Measurements from ENCODE around the gene CCDC158.
A peak's percentile ranks its signal among the peaks of the same experiment; 100 is the strongest.

Gene CCDC158

GRCh38 chr4:76309939-76310550 lies 110.9 kb downstream of the CCDC158 start:
- Histone ChIP-seq H3K27ac (no peak overlapping the region), H3K4me3 (no peak overlapping the region), H3K36me3 (peaks cover 0 to 14% (median 13%) of the 10 kb centered on the region in 3 donors), H3K9me3 (no peaks in the 10 kb centered on the region), H3K27me3 (no peaks in the 10 kb centered on the region), H3K4me1 (peaks cover 0 to 34% (median 21%) of the 10 kb centered on the region in 4 donors)
- TF ChIP-seq CTCF (IDR thresholded peaks at IDR 0.05): no peak
- no peak for DNase-seq
- intact Hi-C loops (cut with DNase I; ENCODE audit: low total_unique reads): loop anchor here (5.0 kb wide), 2 partner anchors 318 to 1552 kb away; partner anchors contain the start of genes MRPL1 and SDAD1

GRCh38 chr4:76308548-76308947 lies 112.4 kb downstream of the CCDC158 start:
- H3K27ac ChIP-seq: peak overlapping the region; percentile 40 to 97
- TF ChIP-seq CTCF (IDR thresholded peaks at IDR 0.05): no peak
- peaks cover 0 to 38% (median 24%) of the 10 kb centered on the region in 4 donors for H3K4me1 ChIP-seq
- no peak for DNase-seq
- no peaks in the 10 kb centered on the region for H3K9me3 ChIP-seq
- H3K4me3 ChIP-seq: peak overlapping the region in 1 of 2 donors; percentile 16
- H3K36me3 ChIP-seq: peaks cover 0 to 13% (median 12%) of the 10 kb centered on the region in 3 donors
- H3K27me3 ChIP-seq: no peaks in the 10 kb centered on the region
- intact Hi-C loops (cut with DNase I; ENCODE audit: low total_unique reads): loop anchor here (5.0 kb wide), 2 partner anchors 316 to 1554 kb away; partner anchors contain the start of genes MRPL1 and SDAD1

GRCh38 chr4:76307660-76308014 lies 113.3 kb downstream of the CCDC158 start:
- H3K27ac ChIP-seq: peak overlapping the region; percentile 91 to 97
- TF ChIP-seq CTCF (IDR thresholded peaks at IDR 0.05): no peak

GRCh38 chr4:76306882-76307659 lies 113.9 kb downstream of the CCDC158 start:
- Histone ChIP-seq H3K27me3 (no peaks in the 10 kb centered on the region), H3K27ac (peak overlapping the region; percentile 91 to 97), H3K36me3 (peaks cover 0 to 13% (median 9%) of the 10 kb centered on the region in 3 donors), H3K4me3 (peak overlapping the region; percentile 76 to 85), H3K9me3 (no peaks in the 10 kb centered on the region), H3K4me1 (peaks cover 0 to 38% (median 24%) of the 10 kb centered on the region in 4 donors)
- peak in 1 of 2 experiments; percentile 45 for TF ChIP-seq CTCF (IDR thresholded peaks at IDR 0.05)
- intact Hi-C loops (cut with DNase I; ENCODE audit: low total_unique reads): loop anchor here (2.0 to 5.0 kb wide), 3 partner anchors 94 to 1555 kb away; partner anchors contain the start of genes MRPL1, SCARB2 and SDAD1
- DNase-seq: peak; percentile 56 to 80

More at GRCh38 chr4:76307660-76308014, 113.3 kb downstream of the CCDC158 start:
- peak in 1 of 2 donors; percentile 30 for DNase-seq
- no peaks in the 10 kb centered on the region for H3K27me3 ChIP-seq
- peaks cover 0 to 13% (median 9%) of the 10 kb centered on the region in 3 donors for H3K36me3 ChIP-seq
- H3K4me1 ChIP-seq: peaks cover 0 to 38% (median 24%) of the 10 kb centered on the region in 4 donors
- no peaks in the 10 kb centered on the region for H3K9me3 ChIP-seq
- intact Hi-C loops (cut with DNase I; ENCODE audit: low total_unique reads): loop anchor here (2.0 to 5.0 kb wide), 3 partner anchors 95 to 1555 kb away; partner anchors contain the start of genes MRPL1, SCARB2 and SDAD1
- peak overlapping the region; percentile 76 to 85 for H3K4me3 ChIP-seq

GRCh38 chr4:76305971-76306881 lies 114.7 kb downstream of the CCDC158 start, which contains the start of gene STBD1:
STBD1 (plus strand) TSS chr4:76306733; CDS start chr4:76306770, 37 bp downstream.
- Histone ChIP-seq H3K4me3 (peak within 1 kb of the TSS; percentile 76 to 85), H3K9me3 (no peaks in the 10 kb centered on the region), H3K4me1 (peaks cover 0 to 38% (median 30%) of the 10 kb centered on the region in 4 donors), H3K36me3 (peaks cover 0 to 13% (median 9%) of the 10 kb centered on the region in 3 donors), H3K27ac (peak within 1 kb of the TSS; percentile 91 to 97), H3K27me3 (no peaks in the 10 kb centered on the region)
- DNase-seq: peak; percentile 87 to 93
- no peak for TF ChIP-seq CTCF (IDR thresholded peaks at IDR 0.05)
- intact Hi-C loops (cut with DNase I; ENCODE audit: low total_unique reads): loop anchor here (2.0 to 5.0 kb wide), 3 partner anchors 93 to 1556 kb away; partner anchors contain the start of genes MRPL1, SCARB2 and SDAD1
